ENCODE results near the gene PCTP. TPM values are rescaled to one million over a fixed set of nuclear protein-coding genes. Genes with fewer than 3 reads are reported as not detected.

The PCTP gene
- total and polyA plus RNA-seq, 3 donors from 2014 or later = 22.6 to 32.0 (median 24.0) TPM

DNA sequence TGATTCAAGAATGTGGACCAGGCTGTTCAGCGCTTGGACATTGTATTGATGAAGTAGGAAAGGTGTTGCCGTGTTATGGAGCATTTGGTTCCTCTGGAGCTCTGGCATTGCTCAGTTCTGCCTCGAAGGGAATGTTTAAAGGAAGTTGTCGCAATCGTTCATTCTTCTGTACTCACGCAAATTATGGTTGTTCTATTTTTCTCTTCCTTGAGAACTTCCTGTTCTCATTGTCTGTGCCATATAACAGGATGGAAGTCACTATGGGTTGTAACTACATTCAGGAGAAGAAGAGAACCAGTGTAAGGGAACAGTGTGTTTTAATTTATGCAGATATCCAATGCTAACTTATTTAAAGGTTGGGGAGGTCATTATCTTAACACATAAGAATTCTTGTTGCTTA lies 13.0 kb downstream of the PCTP start:
- H3K4me1 ChIP-seq = peaks cover 26% of the 10 kb centered on the region
- WGBS, 2 donors = 51 to 58% methylated on average over 6 of the region's 6 CpGs
- TF ChIP-seq, protein P1, sequence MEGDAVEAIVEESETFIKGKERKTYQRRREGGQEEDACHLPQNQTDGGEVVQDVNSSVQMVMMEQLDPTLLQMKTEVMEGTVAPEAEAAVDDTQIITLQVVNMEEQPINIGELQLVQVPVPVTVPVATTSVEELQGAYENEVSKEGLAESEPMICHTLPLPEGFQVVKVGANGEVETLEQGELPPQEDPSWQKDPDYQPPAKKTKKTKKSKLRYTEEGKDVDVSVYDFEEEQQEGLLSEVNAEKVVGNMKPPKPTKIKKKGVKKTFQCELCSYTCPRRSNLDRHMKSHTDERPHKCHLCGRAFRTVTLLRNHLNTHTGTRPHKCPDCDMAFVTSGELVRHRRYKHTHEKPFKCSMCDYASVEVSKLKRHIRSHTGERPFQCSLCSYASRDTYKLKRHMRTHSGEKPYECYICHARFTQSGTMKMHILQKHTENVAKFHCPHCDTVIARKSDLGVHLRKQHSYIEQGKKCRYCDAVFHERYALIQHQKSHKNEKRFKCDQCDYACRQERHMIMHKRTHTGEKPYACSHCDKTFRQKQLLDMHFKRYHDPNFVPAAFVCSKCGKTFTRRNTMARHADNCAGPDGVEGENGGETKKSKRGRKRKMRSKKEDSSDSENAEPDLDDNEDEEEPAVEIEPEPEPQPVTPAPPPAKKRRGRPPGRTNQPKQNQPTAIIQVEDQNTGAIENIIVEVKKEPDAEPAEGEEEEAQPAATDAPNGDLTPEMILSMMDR (IDR thresholded peaks at IDR 0.05) = no peak
- TF ChIP-seq POLR2A (IDR thresholded peaks at IDR 0.05) = no peak
- DNase-seq = no peak
- H3K27me3 ChIP-seq = no peaks in the 10 kb centered on the region
- H3K4me3 ChIP-seq = no peak overlapping the region
- H3K36me3 ChIP-seq (ENCODE audit: low read depth, missing control alignments) = no peaks in the 10 kb centered on the region
- H3K9me3 ChIP-seq = no peaks in the 10 kb centered on the region
- intact Hi-C loops (cut with DNase I; ENCODE audit: low total_unique reads) = no loop called here
- peak overlapping the region in 1 of 2 donors; percentile 79 for H3K27ac ChIP-seq

DNA sequence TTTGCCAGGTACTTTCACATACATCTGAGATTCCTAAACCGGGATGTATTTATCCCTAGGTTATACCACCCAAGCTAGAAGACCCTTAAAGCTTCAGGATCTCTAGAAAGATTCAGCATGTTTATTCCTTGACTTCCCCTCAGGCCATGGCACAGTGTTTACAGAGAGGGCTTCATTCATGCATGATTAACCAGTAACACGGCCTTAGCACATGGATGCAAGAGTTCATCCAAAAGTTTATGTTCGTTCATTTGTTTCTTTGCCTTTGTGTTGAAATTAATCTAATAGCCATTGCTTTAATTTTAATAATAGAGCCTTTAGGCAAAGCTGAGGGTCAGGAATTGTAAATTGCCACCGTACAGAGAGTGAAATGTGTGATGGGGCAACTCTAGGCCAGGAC lies 13.8 kb downstream of the PCTP start:
- WGBS, 2 donors = 94 to 95% methylated on average over 4 of the region's 4 CpGs
- peak overlapping the region in 1 of 2 donors; percentile 79 for H3K27ac ChIP-seq
- intact Hi-C loops (cut with DNase I; ENCODE audit: low total_unique reads) = no loop called here

DNA sequence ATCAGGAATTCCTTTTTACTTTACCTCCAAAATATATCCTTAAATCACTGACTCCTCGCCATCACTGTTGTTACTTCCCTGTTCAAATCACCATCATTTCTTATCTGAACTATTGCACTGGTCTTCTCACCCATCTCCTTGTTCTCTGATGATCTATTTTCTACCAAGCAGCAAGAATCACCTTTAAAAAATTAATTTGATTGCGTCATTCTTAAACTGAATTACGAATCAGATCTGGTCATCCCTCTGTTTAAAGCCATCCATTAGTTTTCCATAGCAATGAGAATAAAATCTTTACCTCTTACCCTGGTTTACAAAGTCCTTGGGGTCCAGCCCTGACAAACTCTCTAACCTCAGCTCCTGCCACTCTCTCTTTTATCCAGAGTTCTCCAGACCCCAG lies 14.6 kb downstream of the PCTP start:
- Histone ChIP-seq H3K4me3 (no peak overlapping the region), H3K27me3 (no peaks in the 10 kb centered on the region), H3K36me3 (ENCODE audit: low read depth, missing control alignments) (no peaks in the 10 kb centered on the region), H3K27ac (no peak overlapping the region), H3K9me3 (no peaks in the 10 kb centered on the region), H3K4me1 (peaks cover 15% of the 10 kb centered on the region)
- no peak for TF ChIP-seq POLR2A (IDR thresholded peaks at IDR 0.05)
- TF ChIP-seq, protein P1 (IDR thresholded peaks at IDR 0.05) = no peak
- 90 to 94% methylated on average over 3 of the region's 3 CpGs for WGBS, 2 donors
- DNase-seq = no peak
- intact Hi-C loops (cut with DNase I; ENCODE audit: low total_unique reads) = no loop called here

More for the DNA sequence above, 13.8 kb downstream of the PCTP start:
- no peaks in the 10 kb centered on the region for H3K9me3 ChIP-seq
- no peaks in the 10 kb centered on the region for H3K36me3 ChIP-seq (ENCODE audit: low read depth, missing control alignments)
- TF ChIP-seq POLR2A (IDR thresholded peaks at IDR 0.05) = no peak
- TF ChIP-seq, protein P1 (IDR thresholded peaks at IDR 0.05) = no peak
- H3K4me3 ChIP-seq = no peak overlapping the region
- no peak for DNase-seq
- peaks cover 18% of the 10 kb centered on the region for H3K4me1 ChIP-seq
- no peaks in the 10 kb centered on the region for H3K27me3 ChIP-seq

DNA sequence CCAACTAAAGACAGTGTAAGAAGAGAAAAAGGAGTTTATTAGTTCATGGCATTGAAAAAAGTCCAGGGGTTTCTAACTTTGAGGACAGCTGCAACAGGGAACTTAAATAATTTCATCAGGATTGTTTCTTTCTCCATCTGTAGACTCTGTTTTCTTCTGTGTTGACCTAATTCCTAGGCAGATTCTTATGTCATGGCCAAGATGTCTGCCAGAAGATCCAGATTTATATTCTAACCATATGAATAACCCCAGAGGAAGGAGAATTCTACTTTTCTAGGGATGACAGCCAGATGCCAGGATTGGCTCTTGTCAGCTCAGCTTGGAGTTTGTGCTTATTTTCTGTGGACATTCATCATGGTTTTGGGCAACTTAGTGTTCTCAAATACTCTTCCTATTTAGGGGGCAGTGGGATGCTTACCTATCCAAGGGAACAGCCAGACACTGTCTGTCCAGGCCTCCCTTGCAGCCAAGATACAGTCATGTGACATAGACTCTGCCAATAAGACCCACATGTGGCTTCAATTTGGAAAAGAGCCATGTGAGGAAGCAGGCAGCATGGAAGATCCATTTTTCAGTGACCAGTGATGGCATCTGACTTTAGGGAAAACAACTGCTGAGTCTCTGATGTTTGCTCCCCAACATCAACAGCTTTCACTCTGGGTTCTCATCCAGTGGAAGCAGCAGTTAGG lies 18.2 kb downstream of the PCTP start:
- no peaks in the 10 kb centered on the region for H3K36me3 ChIP-seq (ENCODE audit: low read depth, missing control alignments)
- no peaks in the 10 kb centered on the region for H3K9me3 ChIP-seq
- no peak for DNase-seq
- TF ChIP-seq POLR2A (IDR thresholded peaks at IDR 0.05) = no peak
- TF ChIP-seq, protein P1 (IDR thresholded peaks at IDR 0.05) = no peak
- H3K4me3 ChIP-seq = no peak overlapping the region
- no peaks in the 10 kb centered on the region for H3K27me3 ChIP-seq
- H3K27ac ChIP-seq = peak overlapping the region in 1 of 2 donors; percentile 10
- intact Hi-C loops (cut with DNase I; ENCODE audit: low total_unique reads) = no loop called here
- H3K4me1 ChIP-seq = peaks cover 4% of the 10 kb centered on the region

DNA sequence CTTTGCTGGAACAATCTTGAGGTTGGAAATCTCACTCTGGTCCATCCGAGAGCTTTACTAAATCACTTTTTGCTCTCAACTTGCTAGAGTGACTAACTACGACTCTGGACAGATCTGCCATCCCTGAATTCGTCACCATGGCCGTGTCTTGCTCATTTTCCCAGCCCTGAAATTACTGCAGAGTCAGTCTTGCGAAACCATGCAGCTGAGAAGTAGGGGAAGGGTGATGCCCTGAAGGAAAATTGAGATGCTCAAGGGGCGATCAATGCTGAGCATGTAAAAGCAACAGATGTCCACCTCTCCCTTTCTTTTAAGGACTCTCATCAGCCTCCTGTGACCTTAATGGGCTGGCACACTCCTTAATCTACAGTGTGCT lies 18.8 kb downstream of the PCTP start:
- intact Hi-C loops (cut with DNase I; ENCODE audit: low total_unique reads) = no loop called here
- H3K4me3 ChIP-seq = no peak overlapping the region
- no peaks in the 10 kb centered on the region for H3K36me3 ChIP-seq (ENCODE audit: low read depth, missing control alignments)
- 80 to 85% methylated on average over 6 of the region's 6 CpGs for WGBS, 2 donors
- H3K9me3 ChIP-seq = no peaks in the 10 kb centered on the region
- H3K27ac ChIP-seq = peak overlapping the region in 1 of 2 donors; percentile 10
- H3K4me1 ChIP-seq = peaks cover under 1% of the 10 kb centered on the region
- no peak for DNase-seq
- TF ChIP-seq, protein P1 (IDR thresholded peaks at IDR 0.05) = no peak
- no peak for TF ChIP-seq POLR2A (IDR thresholded peaks at IDR 0.05)
- H3K27me3 ChIP-seq = no peaks in the 10 kb centered on the region

Measured in testis (tissue), 3 donors.